Fibroblast of the aortic adventitia (primary cell): ENCODE results near the gene GID4. TPM values are rescaled to one million over a fixed set of nuclear protein-coding genes. Genes with fewer than 3 reads are reported as not detected.
A peak's percentile ranks its signal among the peaks of the same experiment; 100 is the strongest.

Experiments
- DNase-seq: peaks from one replicate; pipeline ENCODE4 v3.0.0-alpha.2; 2010; ENCODE audit warnings: low read depth
- H3K4me3 ChIP-seq: 2 replicates; pipeline ENCODE4 v1.5.1; 2011; ENCODE audit warnings: low read depth, mild to moderate bottlenecking, control low read depth, low read length, moderate library complexity
- total RNA-seq: library from RNA; depleted of rRNA; stranded (reverse); fragments of >200 nt; gene quantifications from 2 replicates; pipeline ENCODE4 v1.2.3, GENCODE V29; 2012; ENCODE audit warnings: low replicate concordance
- TF ChIP-seq, protein P1 (sequence below): IDR thresholded peaks from 2 replicates; pipeline ENCODE4 v1.5.1; 2011; ENCODE audit warnings: mild to moderate bottlenecking, low read length, control low read depth, inconsistent platforms; ENCODE audit not compliant: insufficient read depth

GID4 gene
- total RNA-seq, 1 donor, result 7.8 TPM

DNA sequence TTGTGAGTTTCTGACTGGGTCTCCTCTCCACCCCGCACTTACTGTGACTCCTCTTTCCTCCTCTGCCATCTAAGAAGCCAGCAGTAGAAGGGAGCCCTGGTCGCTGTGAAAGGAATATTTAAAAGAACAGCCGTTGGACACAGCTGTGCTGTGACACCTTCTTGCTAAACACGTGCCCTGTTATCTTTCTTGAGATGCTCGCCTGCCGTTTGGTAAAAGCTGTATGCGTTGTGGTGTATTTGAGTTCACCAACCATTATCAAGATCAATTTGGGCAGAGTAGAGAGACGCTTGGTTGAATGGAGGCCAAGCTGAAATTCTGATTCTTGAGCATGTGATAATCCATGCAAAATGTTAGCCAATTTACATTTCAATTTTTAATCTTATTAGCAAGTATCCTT lies 3.8 kb downstream of the GID4 start:
- no peak overlapping the region for H3K4me3 ChIP-seq
- TF ChIP-seq, protein P1, sequence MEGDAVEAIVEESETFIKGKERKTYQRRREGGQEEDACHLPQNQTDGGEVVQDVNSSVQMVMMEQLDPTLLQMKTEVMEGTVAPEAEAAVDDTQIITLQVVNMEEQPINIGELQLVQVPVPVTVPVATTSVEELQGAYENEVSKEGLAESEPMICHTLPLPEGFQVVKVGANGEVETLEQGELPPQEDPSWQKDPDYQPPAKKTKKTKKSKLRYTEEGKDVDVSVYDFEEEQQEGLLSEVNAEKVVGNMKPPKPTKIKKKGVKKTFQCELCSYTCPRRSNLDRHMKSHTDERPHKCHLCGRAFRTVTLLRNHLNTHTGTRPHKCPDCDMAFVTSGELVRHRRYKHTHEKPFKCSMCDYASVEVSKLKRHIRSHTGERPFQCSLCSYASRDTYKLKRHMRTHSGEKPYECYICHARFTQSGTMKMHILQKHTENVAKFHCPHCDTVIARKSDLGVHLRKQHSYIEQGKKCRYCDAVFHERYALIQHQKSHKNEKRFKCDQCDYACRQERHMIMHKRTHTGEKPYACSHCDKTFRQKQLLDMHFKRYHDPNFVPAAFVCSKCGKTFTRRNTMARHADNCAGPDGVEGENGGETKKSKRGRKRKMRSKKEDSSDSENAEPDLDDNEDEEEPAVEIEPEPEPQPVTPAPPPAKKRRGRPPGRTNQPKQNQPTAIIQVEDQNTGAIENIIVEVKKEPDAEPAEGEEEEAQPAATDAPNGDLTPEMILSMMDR, result no peak
- DNase-seq, result no peak

DNA sequence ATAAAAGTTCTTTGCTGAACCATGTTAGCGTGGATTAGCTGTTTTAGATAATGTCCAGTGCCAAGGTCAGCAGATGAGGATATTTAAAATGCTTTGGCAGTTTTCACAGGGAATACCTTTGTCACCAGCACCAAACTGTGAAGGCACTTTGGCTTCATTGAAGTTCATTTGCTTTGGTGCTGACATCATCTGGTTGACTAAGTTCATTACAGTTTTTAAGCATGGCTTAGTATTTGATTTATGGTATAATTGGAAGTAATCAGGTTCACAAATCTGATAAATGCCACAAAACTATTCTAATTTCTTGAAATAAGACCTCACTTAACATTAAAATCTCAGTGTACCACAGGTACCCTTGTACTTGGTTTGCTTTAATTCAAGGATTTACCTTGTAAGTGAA lies 4.3 kb downstream of the GID4 start:
- TF ChIP-seq, protein P1, result peak; percentile 29
- H3K4me3 ChIP-seq, result no peak overlapping the region
- DNase-seq, result peak; percentile 34

DNA sequence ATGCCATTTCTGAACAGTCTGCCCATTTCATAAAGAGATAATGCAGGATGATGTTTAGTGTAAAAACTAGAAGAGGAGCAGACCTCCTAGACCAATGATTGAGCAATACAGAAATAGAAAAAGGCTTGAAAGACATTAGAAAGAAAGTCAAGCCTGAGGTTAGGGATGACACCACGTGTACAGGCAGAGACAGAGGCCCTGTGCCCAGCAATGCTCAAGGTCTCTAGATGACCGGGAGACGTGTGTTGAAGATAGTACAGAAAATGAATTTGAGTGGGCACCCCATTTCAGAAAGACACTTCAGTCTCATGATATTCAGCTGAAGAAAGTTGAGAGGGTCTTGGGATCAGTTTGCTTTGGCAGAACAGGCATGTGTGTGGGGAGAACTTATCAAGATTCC lies 5.4 kb downstream of the GID4 start:
- TF ChIP-seq, protein P1, result no peak
- DNase-seq, result no peak
- no peak overlapping the region for H3K4me3 ChIP-seq

DNA sequence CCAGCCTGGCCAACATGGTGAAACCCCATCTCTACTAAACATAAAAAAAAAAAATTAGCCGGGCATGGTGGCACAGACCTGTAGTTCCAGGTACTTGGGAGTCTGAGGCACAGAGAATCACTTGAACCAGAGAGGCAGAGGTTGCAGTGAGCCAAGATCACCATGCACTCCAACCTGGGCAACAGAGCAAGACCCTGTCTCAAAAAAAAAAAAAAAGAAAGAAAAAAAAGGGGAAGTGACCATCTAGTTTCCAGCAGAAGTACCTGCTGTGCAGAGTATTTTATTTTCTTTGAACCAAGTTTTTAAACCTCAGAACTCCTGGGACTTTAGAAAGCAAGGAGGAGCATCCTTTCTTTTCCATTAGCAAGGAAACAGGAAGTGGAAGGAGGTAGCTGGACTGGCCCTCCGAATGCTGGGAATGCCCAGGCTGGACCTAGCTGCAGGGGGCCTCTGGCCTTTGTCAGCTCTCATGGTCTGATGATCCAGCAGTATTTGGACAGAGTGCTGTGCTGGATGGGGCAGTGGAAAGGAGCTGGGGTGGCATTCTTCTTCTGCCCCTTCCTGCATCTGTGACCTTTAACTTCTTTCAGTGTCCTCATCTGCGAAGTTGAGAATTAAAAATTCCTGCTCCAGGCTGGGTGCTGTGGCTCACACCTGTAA lies 6.6 kb downstream of the GID4 start:
- no peak for DNase-seq
- no peak overlapping the region for H3K4me3 ChIP-seq
- TF ChIP-seq, protein P1, result no peak

DNA sequence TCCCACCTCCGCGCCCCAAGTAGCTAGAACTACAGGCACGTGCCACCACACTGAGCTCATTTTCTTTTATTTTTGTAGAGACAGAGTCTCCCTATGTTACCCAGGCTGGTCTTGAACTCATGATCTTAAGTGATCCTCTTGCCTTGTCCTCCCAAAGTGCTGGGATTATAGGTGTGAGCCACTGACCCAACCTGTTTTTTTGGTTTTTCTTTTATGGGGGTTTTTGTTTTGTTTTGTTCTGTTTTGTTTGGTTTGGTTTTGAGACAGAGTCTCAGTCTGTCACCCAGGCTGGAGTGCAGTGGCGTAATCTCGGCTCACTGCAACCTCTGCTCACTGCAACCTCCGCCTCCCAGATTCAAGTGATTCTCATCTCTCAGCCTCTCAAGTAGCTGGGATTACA lies 16.4 kb downstream of the GID4 start:
- H3K4me3 ChIP-seq, result no peak overlapping the region
- no peak for DNase-seq
- TF ChIP-seq, protein P1, result no peak

DNA sequence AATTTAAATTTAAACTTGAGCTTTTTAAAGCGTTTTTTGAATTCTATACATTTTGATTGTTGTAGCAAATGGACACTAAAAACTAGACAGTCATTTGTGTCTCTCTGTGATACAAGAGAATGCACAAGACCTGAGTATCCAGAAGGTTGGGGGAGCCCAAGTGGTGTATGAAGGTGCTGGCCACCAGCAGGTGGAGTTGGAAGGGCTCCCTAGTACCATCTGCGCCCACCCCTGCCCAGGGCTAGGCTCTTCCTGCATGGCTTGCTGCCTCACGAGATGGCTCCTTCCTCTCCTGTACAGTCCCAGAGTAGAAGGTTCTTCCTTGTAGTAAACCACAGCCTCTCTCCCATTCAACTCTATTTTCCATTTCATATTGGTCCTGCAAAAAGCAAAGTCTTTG lies 17.0 kb downstream of the GID4 start:
- no peak for DNase-seq
- no peak overlapping the region for H3K4me3 ChIP-seq
- TF ChIP-seq, protein P1, result no peak

DNA sequence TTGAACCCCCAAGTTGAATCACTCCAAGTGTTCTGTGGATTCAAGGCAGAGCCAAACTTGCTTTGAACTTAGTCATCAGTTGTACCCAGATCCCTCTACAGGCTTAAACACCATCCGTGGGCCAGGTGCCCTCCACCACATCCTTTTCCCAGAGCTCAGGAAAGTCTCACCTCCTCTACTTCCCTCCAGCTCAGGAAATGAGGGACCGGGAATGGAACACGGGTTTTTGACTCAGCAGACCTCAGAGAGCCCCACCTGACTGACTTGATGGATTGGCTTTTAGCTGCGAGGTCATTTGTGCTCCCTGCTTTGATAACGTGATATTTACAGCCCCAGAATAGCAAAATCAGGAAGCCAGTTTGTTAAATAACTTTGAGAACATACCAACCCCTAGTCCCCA lies 20.1 kb downstream of the GID4 start:
- no peak for DNase-seq
- H3K4me3 ChIP-seq, result no peak overlapping the region
- TF ChIP-seq, protein P1, result no peak
